Subcutaneous adipose tissue (tissue), 4 donors: ENCODE data around the gene ERC1. TPM values are rescaled to one million over a fixed set of nuclear protein-coding genes. Genes with fewer than 3 reads are reported as not detected.

Experiments used
- total RNA-seq, 4 donors: library from RNA; depleted of rRNA; stranded (reverse); fragments of >200 nt; gene quantifications; one replicate each; pipeline ENCODE4 v1.1.0, GENCODE V29; 2016
- TF ChIP-seq, protein P1 (sequence below): fragments of 450-650 bp; IDR thresholded peaks from one replicate; pipeline ENCODE4 v1.5.1; 2016; ENCODE audit warnings: low read depth, mild to moderate bottlenecking, control low read depth, antibody characterized with exemption, moderate library complexity

ERC1 gene
- total RNA-seq, 4 donors from 2014 or later: 40.3 to 71.8 (median 62.3) TPM

DNA sequence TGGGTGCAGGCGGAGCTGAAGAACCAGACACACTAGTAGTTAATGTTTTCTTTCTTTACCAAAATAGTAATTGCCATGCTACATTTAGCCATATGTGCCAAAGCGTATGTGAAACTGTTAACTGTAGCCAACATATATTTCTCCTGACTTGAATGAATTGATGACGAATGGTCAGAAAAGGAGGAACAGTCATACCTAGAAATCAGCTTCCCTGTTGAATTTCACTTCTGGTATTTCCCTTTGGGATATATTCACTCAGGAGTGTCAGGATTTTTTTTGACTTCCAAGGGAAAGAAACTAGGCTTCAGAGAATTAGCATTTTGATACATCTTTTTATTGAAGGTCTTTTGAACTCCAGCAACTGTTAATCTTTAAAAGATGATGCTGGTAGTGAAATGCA is 87.0 kb downstream of the ERC1 start:
- TF ChIP-seq, protein P1, sequence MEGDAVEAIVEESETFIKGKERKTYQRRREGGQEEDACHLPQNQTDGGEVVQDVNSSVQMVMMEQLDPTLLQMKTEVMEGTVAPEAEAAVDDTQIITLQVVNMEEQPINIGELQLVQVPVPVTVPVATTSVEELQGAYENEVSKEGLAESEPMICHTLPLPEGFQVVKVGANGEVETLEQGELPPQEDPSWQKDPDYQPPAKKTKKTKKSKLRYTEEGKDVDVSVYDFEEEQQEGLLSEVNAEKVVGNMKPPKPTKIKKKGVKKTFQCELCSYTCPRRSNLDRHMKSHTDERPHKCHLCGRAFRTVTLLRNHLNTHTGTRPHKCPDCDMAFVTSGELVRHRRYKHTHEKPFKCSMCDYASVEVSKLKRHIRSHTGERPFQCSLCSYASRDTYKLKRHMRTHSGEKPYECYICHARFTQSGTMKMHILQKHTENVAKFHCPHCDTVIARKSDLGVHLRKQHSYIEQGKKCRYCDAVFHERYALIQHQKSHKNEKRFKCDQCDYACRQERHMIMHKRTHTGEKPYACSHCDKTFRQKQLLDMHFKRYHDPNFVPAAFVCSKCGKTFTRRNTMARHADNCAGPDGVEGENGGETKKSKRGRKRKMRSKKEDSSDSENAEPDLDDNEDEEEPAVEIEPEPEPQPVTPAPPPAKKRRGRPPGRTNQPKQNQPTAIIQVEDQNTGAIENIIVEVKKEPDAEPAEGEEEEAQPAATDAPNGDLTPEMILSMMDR: no peak

DNA sequence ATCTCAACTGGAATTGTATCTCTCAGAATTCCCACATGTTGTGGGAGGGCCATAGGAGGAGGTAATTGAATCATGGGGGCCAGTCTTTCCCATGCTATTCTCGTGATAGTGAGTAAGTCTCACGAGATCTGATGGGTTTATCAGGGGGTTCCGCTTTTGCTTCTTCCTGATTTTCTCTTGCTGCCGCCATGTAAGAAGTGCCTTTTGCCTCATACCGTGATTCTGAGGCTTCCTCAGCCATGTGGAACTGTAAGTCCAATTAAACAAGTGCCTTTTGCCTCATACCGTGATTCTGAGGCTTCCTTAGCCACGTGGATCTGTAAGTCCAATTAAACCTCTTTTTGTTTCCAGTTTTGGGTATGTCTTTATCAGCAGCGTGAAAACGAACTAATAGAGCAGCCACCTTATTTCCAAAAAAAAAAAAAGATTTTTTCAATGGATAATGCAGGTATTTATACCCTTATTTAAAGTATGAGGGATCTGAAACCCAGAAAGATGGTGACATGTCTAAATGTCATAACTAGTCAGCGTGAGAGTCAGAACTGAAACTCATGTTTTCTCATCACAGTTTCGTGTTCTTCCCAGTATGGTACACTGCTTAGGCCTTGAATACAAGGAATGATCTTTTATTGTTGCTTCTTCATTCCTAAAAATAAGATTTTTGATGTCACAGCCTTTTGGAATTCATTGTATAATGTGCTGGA is 89.6 kb downstream of the ERC1 start:
- TF ChIP-seq, protein P1: no peak

DNA sequence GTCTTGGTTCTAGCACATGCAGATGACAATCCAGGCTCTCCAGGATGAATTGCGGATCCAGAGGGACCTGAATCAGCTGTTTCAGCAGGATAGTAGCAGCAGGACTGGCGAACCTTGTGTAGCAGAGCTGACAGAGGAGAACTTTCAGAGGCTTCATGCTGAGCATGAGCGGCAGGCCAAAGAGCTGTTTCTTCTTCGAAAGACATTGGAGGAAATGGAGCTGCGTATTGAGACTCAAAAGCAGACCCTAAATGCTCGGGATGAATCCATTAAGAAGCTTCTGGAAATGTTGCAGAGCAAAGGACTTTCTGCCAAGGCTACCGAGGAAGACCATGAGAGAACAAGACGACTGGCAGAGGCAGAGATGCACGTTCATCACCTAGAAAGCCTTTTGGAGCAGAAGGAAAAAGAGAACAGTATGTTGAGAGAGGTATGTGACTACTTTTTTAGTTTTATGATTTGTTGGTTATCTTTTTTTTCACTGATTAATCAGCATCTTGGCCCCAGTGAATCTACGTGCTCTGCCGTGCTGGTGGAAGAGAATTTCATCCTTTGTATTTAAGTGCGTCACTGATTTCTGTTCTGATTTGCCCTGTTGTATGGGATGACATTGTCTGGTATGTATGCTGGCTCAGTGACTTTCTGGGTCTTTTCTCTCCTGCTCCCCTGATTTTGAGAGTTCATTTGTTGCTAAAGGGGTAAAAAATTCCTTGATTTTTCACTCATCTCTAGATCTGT is 92.3 kb downstream of the ERC1 start:
- TF ChIP-seq, protein P1: no peak

DNA sequence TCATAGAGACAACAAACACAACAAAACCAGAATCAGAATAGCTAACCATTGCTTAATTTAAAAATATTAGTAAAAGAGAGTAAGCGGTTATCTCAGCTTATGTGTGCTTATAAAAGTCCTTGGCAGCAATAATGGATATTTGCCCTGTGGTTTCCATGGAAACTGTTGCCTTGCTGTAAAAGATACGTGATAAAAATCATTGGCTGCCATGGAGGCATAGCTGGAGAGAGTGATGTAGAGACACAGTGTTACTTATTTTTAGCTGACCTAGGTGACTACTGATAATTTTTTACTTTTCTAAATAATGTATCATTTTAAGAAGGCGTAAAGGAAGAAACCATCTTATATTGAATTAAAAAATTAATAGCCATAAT is 92.9 kb downstream of the ERC1 start:
- TF ChIP-seq, protein P1: no peak

DNA sequence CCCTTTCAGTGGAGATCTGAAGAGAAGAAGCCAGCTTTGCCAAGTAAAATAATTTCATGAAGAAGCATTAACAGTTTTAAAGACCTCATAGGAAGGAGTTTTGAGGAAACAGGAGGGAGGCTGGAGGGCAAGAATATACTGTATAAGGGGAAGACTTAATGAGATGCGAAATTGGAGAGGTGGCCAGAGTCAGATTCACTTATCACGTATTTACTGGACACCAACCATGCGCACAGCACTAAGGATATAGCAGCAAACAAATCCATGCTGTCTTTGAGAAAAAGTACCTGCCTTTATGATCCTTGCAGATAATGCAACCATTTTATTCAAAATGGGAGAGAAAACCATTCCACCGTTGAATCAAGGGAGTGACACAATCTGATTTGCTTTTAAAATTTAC is 100.3 kb downstream of the ERC1 start:
- TF ChIP-seq, protein P1: no peak

DNA sequence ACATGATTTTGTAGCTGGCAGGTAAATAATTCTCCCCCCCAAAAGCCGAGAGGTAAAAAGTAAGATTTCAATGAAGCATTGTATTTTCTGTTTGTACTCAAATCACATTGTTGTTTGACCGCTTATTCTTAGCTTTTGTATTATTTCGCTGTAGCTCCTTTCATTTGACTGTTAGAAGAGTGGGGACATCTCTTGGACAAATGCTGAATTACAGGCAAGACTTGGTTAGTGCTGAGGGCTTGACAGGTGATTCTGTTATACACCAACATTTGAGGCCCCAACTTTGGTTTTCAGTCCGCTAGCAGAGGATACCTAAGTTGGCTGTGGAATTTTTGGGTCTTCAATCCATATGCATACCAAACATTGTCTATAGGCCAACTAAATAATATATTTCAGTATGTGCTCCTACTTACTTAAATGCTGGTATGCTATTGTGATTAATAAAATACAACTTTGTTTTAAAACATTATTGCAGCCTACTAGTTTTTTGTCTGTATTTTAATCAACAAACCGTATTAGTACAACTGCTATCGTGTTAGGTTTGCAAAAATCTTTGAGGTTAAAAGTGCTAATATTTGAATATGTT is 102.2 kb downstream of the ERC1 start:
- TF ChIP-seq, protein P1: no peak

DNA sequence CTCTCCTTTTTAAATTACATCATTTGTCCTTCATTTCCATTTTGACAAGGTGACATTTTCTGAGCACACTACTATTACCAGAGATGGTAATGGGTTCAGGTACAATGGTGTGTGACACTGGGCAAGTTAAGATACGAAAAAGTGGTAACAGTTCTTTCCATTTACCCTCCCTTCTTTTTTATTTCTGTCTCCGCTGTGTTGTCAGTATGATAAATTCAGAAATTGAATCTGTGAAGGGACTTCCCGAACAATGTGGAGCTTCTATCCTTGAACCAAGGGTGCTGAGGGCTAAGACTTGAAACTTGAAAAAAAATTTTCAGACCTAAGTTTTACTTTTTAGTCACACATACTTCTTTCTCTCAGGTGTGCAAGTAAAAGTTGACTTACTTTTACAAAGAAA is 103.7 kb downstream of the ERC1 start:
- TF ChIP-seq, protein P1: no peak
